HepG2 (cell line): ENCODE results near the gene CHMP6. TPM values are rescaled to one million over a fixed set of nuclear protein-coding genes. Genes with fewer than 3 reads are reported as not detected.

Source experiments
- ARNT2 ChIP-seq: sonication (generic); formaldehyde crosslinking; IDR thresholded peaks from 2 replicates; pipeline ENCODE4 v1.8.0; 2022; ENCODE audit warnings: mild to moderate bottlenecking, low read depth, missing genetic modification reagents, moderate library complexity
- ATM ChIP-seq: fragments of 450-650 bp; IDR thresholded peaks from 2 replicates; pipeline ENCODE4 v1.7.1; 2017; ENCODE audit warnings: mild to moderate bottlenecking, borderline replicate concordance
- CHD4 ChIP-seq: fragments of 200-600 bp; sonication (generic); IDR thresholded peaks from 2 replicates; pipeline ENCODE4 v1.7.0; 2017; ENCODE audit warnings: mild to moderate bottlenecking, low read length, borderline replicate concordance
- FOXO1 ChIP-seq: sonication (generic); formaldehyde crosslinking; IDR thresholded peaks from 2 replicates; pipeline ENCODE4 v1.4.0; 2020; ENCODE audit warnings: missing genetic modification reagents
- HNRNPK ChIP-seq: fragments of 200-400 bp; formaldehyde crosslinking; IDR thresholded peaks from 2 replicates; pipeline ENCODE4 v1.6.1; 2018; ENCODE audit warnings: low read length, low read depth, moderate library complexity, mild to moderate bottlenecking; ENCODE audit not compliant: poor library complexity, severe bottlenecking
- KDM5B ChIP-seq: sonication (generic); formaldehyde crosslinking; IDR thresholded peaks from 2 replicates; pipeline ENCODE4 v1.4.0; 2020; ENCODE audit warnings: missing genetic modification reagents, mild to moderate bottlenecking, borderline replicate concordance
- NR2F1 ChIP-seq, 2 experiments: fragments of 450-650 bp in 1 of 2; formaldehyde crosslinking in 1 of 2; IDR thresholded peaks; 2 replicates each; pipeline versions ENCODE4 v1.5.0 to v1.6.1; 2016 to 2020; ENCODE audit warnings: mild to moderate bottlenecking in 1 of 2, missing compliant biosample characterization in 1 of 2, missing genetic modification reagents in 1 of 2, moderate library complexity in 1 of 2
- PITX1 ChIP-seq: sonication (generic); formaldehyde crosslinking; IDR thresholded peaks from 2 replicates; pipeline ENCODE4 v1.5.1; 2020; ENCODE audit warnings: mild to moderate bottlenecking, missing genetic modification reagents
- RFX3 ChIP-seq: IDR thresholded peaks from 2 replicates; pipeline ENCODE4 v1.6.1; 2016; ENCODE audit warnings: missing biosample characterization, missing genetic modification reagents
- STAG1 ChIP-seq: sonication (generic); formaldehyde crosslinking; IDR thresholded peaks from 2 replicates; pipeline ENCODE4 v1.4.0; 2020; ENCODE audit warnings: missing genetic modification reagents
- TAF1 ChIP-seq: sonication (generic); formaldehyde crosslinking; IDR thresholded peaks from 2 replicates; pipeline ENCODE4 v1.4.0; 2020; ENCODE audit warnings: missing genetic modification reagents
- THAP11 ChIP-seq: IDR thresholded peaks from 2 replicates; pipeline ENCODE4 v1.6.1; 2016; ENCODE audit warnings: missing biosample characterization, missing genetic modification reagents
- ZMYM4 ChIP-seq: sonication (generic); formaldehyde crosslinking; IDR thresholded peaks from 2 replicates; pipeline ENCODE4 v1.8.1; 2023; ENCODE audit warnings: mild to moderate bottlenecking, missing genetic modification reagents
- ZNF205 ChIP-seq: IDR thresholded peaks from 2 replicates; pipeline ENCODE4 v1.6.1; 2018; ENCODE audit warnings: missing biosample characterization, missing genetic modification reagents
- ZNF589 ChIP-seq: sonication (generic); formaldehyde crosslinking; conservative IDR thresholded peaks from 2 replicates; pipeline ENCODE4 v1.8.0; 2022; ENCODE audit warnings: mild to moderate bottlenecking, moderate library complexity, missing genetic modification reagents
- polyA plus RNA-seq, 8 experiments: library from polyadenylated mRNA; depleted of rRNA in 3 of 8; stranded (reverse) in 7 of 8; unstranded in 1 of 8; fragments of >200 nt; fragmentation: Illumina TruSeq in 4 of 8; extraction: Trizol in 4 of 8; gene quantifications; 2 replicates each; pipeline versions ENCODE4 v1.2.1 to v1.2.3, GENCODE V29; 2011 to 2016; ENCODE audit warnings: low read depth in 4 of 8, missing spikeins in 1 of 8, mixed read lengths in 1 of 8; ENCODE audit not compliant: insufficient read depth in 1 of 8
- total RNA-seq, 5 experiments: library from RNA; depleted of rRNA; stranded (reverse); fragments of >200 nt; fragmentation: Illumina TruSeq; extraction: Trizol; gene quantifications; 2 replicates each; pipeline ENCODE4 v1.2.3, GENCODE V29; 2016; ENCODE audit warnings: low read depth in 1 of 5
- TF ChIP-seq, protein P1 (sequence below): sonication (generic); formaldehyde crosslinking; IDR thresholded peaks from 2 replicates; pipeline ENCODE4 v1.4.0; 2020; ENCODE audit warnings: missing genetic modification reagents
- TF ChIP-seq, protein P2 (sequence below): sonication (generic); formaldehyde crosslinking; IDR thresholded peaks from 2 replicates; pipeline ENCODE4 v1.4.0; 2020; ENCODE audit warnings: missing genetic modification reagents
- TF ChIP-seq, protein P3 (sequence below): sonication (generic); formaldehyde crosslinking; IDR thresholded peaks from 2 replicates; pipeline ENCODE4 v1.9.0; 2021; ENCODE audit warnings: missing genetic modification reagents, borderline replicate concordance
- TF ChIP-seq, protein P4 (sequence below): IDR thresholded peaks from 2 replicates; pipeline ENCODE4 v1.6.1; 2016; ENCODE audit warnings: control low read depth
- TF ChIP-seq, protein P5 (sequence below): sonication (generic); formaldehyde crosslinking; IDR thresholded peaks from 2 replicates; pipeline ENCODE4 v1.4.0; 2020; ENCODE audit warnings: missing genetic modification reagents, mild to moderate bottlenecking, borderline replicate concordance

Gene CHMP6
- total and polyA plus RNA-seq, 2 of the 13 experiments (the other 11 are each of a cell fraction or from before 2014, with no cell fraction given) = 11.1 to 24.2 TPM

DNA sequence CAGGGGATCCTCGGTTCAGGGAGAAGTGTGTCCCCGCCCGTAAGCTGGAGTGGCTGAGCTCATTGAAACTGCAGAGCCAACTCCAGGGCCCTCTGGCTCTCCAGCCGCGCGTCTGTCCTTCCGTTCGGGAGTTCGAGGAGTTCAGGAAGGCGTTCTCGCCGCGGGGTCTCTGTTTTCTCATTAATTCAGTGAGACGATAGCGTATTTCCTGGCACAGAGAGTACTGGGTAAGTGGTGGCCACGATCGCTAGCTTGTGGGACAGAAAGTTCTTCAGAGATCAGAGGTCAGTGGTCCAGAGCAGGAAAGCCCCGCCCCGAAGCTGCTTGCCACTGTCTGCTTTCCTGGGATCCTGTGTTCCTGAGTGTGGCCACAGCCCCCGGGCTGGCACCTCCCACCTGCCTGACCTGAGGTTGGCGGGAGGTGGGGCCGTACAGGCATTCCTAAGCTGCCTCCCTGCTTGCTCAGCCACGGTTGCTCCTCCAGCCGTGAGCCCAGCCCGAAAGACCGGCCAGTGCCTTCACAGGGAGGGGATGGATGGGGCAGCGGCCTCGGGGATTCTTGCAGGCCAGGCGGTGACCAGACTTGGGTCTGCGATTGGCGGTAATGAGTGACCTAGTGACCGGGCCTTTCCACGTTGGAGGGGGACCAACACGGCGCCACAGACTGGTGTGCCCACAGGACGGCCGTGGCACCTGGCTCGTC lies 52.2 kb downstream of the CHMP6 start (continued):
- TF ChIP-seq TAF1 (CRISPR knock-in tag) (peak; percentile 12; the same call in 1 of the 2 replicates), ATM (no peak), ZMYM4 (no peak), CHD4 (no peak), KDM5B (CRISPR knock-in tag) (peak; percentile 58), PITX1 (CRISPR knock-in tag) (peak; percentile 86), NR2F1 (CRISPR knock-in tag; IDR thresholded peaks at IDR 0.05) (peak; percentile 72 to 80; a peak in 3 of 4 replicates), FOXO1 (no peak), ARNT2 (peak; percentile 49; the same call in 1 of the 2 replicates), ZNF205 (CRISPR knock-in tag) (0 out of 2 replicates have a peak, but pooled peaks have one; percentile 13), HNRNPK (no peak), RFX3 (no peak), ZNF589 (CRISPR knock-in tag) (no peak), THAP11 (peak; percentile 58), STAG1 (CRISPR knock-in tag) (peak; percentile 26; the same call in 1 of the 2 replicates)
- TF ChIP-seq, protein P1, sequence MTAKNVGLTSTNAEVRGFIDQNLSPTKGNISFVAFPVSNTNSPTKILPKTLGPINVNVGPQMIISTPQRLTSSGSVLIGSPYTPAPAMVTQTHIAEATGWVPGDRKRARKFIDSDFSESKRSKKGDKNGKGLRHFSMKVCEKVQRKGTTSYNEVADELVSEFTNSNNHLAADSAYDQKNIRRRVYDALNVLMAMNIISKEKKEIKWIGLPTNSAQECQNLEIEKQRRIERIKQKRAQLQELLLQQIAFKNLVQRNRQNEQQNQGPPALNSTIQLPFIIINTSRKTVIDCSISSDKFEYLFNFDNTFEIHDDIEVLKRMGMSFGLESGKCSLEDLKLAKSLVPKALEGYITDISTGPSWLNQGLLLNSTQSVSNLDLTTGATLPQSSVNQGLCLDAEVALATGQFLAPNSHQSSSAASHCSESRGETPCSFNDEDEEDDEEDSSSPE (CRISPR knock-in tag) = 0 out of 2 replicates have a peak, but pooled peaks have one; percentile 36
- TF ChIP-seq, protein P2, sequence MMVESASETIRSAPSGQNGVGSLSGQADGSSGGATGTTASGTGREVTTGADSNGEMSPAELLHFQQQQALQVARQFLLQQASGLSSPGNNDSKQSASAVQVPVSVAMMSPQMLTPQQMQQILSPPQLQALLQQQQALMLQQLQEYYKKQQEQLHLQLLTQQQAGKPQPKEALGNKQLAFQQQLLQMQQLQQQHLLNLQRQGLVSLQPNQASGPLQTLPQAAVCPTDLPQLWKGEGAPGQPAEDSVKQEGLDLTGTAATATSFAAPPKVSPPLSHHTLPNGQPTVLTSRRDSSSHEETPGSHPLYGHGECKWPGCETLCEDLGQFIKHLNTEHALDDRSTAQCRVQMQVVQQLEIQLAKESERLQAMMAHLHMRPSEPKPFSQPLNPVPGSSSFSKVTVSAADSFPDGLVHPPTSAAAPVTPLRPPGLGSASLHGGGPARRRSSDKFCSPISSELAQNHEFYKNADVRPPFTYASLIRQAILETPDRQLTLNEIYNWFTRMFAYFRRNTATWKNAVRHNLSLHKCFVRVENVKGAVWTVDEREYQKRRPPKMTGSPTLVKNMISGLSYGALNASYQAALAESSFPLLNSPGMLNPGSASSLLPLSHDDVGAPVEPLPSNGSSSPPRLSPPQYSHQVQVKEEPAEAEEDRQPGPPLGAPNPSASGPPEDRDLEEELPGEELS (CRISPR knock-in tag) = peak; percentile 51; the same call in 1 of the 2 replicates
- TF ChIP-seq, protein P3, sequence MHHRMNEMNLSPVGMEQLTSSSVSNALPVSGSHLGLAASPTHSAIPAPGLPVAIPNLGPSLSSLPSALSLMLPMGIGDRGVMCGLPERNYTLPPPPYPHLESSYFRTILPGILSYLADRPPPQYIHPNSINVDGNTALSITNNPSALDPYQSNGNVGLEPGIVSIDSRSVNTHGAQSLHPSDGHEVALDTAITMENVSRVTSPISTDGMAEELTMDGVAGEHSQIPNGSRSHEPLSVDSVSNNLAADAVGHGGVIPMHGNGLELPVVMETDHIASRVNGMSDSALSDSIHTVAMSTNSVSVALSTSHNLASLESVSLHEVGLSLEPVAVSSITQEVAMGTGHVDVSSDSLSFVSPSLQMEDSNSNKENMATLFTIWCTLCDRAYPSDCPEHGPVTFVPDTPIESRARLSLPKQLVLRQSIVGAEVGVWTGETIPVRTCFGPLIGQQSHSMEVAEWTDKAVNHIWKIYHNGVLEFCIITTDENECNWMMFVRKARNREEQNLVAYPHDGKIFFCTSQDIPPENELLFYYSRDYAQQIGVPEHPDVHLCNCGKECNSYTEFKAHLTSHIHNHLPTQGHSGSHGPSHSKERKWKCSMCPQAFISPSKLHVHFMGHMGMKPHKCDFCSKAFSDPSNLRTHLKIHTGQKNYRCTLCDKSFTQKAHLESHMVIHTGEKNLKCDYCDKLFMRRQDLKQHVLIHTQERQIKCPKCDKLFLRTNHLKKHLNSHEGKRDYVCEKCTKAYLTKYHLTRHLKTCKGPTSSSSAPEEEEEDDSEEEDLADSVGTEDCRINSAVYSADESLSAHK (CRISPR knock-in tag) = 0 out of 2 replicates have a peak, but pooled peaks have one; percentile 20
- TF ChIP-seq, protein P4, sequence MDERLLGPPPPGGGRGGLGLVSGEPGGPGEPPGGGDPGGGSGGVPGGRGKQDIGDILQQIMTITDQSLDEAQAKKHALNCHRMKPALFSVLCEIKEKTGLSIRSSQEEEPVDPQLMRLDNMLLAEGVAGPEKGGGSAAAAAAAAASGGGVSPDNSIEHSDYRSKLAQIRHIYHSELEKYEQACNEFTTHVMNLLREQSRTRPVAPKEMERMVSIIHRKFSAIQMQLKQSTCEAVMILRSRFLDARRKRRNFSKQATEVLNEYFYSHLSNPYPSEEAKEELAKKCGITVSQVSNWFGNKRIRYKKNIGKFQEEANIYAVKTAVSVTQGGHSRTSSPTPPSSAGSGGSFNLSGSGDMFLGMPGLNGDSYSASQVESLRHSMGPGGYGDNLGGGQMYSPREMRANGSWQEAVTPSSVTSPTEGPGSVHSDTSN (CRISPR knock-in tag) = no peak
- TF ChIP-seq, protein P5, sequence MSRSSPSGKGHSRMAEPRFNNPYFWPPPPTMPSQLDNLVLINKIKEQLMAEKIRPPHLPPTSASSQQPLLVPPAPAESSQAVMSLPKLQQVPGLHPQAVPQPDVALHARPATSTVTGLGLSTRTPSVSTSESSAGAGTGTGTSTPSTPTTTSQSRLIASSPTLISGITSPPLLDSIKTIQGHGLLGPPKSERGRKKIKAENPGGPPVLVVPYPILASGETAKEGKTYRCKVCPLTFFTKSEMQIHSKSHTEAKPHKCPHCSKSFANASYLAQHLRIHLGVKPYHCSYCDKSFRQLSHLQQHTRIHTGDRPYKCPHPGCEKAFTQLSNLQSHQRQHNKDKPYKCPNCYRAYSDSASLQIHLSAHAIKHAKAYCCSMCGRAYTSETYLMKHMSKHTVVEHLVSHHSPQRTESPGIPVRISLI = no peak
